Measurements from ENCODE around the gene EXPH5. TPM values are rescaled to one million over a fixed set of nuclear protein-coding genes. Genes with fewer than 3 reads are reported as not detected.

The EXPH5 gene
- total and polyA plus RNA-seq, 7 donors: 0.36 to 2.4 (median 0.55) TPM

GRCh38 chr11:108551651-108552462, 41.7 kb downstream of the EXPH5 start:
- H3K27ac ChIP-seq: no peak overlapping the region
- no peak for DNase-seq
- TF ChIP-seq POLR2A (IDR thresholded peaks at IDR 0.05) (no peak), CTCF (IDR thresholded peaks at IDR 0.05) (no peak), POLR2AphosphoS5 (IDR thresholded peaks at IDR 0.05) (no peak)
- H3K27me3 ChIP-seq: no peaks in the 10 kb centered on the region
- intact Hi-C loops (cut with DNase I): no loop called here
- H3K4me3 ChIP-seq: no peak overlapping the region
- no peaks in the 10 kb centered on the region for H3K9me3 ChIP-seq
- H3K36me3 ChIP-seq: no peaks in the 10 kb centered on the region
- no peaks in the 10 kb centered on the region for H3K4me1 ChIP-seq
- WGBS, 2 donors: 38 to 64% methylated on average over 10 of the region's 10 CpGs

GRCh38 chr11:108549319-108549885, 44.2 kb downstream of the EXPH5 start:
- TF ChIP-seq EP300 (IDR thresholded peaks at IDR 0.05): no peak
- TF ChIP-seq POLR2AphosphoS5 (IDR thresholded peaks at IDR 0.05): no peak
- TF ChIP-seq POLR2A (IDR thresholded peaks at IDR 0.05): no peak
- TF ChIP-seq CTCF (IDR thresholded peaks at IDR 0.05): no peak
- Histone ChIP-seq H3K27me3 (no peaks in the 10 kb centered on the region), H3K36me3 (no peaks in the 10 kb centered on the region), H3K4me1 (no peaks in the 10 kb centered on the region), H3K27ac (no peak overlapping the region), H3K4me3 (no peak overlapping the region), H3K9me3 (no peaks in the 10 kb centered on the region)
- WGBS, 2 donors: 90 to 91% methylated on average over 3 of the region's 3 CpGs
- intact Hi-C loops (cut with DNase I): no loop called here
- no peak for DNase-seq

- no peaks in the 10 kb centered on the region for H3K9me3 ChIP-seq
- no peaks in the 10 kb centered on the region for H3K27me3 ChIP-seq
- no peak for DNase-seq
- no peak overlapping the region for H3K4me3 ChIP-seq
- intact Hi-C loops (cut with DNase I): no loop called here
- no peaks in the 10 kb centered on the region for H3K4me1 ChIP-seq
- 85 to 90% methylated on average over 5 of the region's 5 CpGs for WGBS, 2 donors
- TF ChIP-seq CTCF (IDR thresholded peaks at IDR 0.05): no peak
- TF ChIP-seq POLR2AphosphoS5 (IDR thresholded peaks at IDR 0.05): no peak
- H3K27ac ChIP-seq: no peak overlapping the region
- no peaks in the 10 kb centered on the region for H3K36me3 ChIP-seq
Observed at GRCh38 chr11:108545909-108546501, 47.6 kb downstream of the EXPH5 start.

GRCh38 chr11:108543316-108543964, 50.1 kb downstream of the EXPH5 start:
- no peaks in the 10 kb centered on the region for H3K36me3 ChIP-seq
- no peak for DNase-seq
- intact Hi-C loops (cut with DNase I): no loop called here
- no peaks in the 10 kb centered on the region for H3K4me1 ChIP-seq
- WGBS, 2 donors: 86 to 88% methylated on average over 5 of the region's 5 CpGs
- H3K4me3 ChIP-seq: no peak overlapping the region
- H3K27ac ChIP-seq: no peak overlapping the region
- no peaks in the 10 kb centered on the region for H3K27me3 ChIP-seq
- H3K9me3 ChIP-seq: no peaks in the 10 kb centered on the region
- no peak for TF ChIP-seq CTCF (IDR thresholded peaks at IDR 0.05)
- TF ChIP-seq POLR2A (IDR thresholded peaks at IDR 0.05): no peak
- no peak for TF ChIP-seq POLR2AphosphoS5 (IDR thresholded peaks at IDR 0.05)
- no peak for TF ChIP-seq EP300 (IDR thresholded peaks at IDR 0.05)

All from sigmoid colon (tissue), 7 donors.